Mesenchymal stem cell (in vitro differentiated cells and primary cell): Measurements from ENCODE around the gene ZC3H18.

Source experiments
- DNase-seq: peaks from one replicate; pipeline ENCODE4 v3.0.0-alpha.2; 2013
- H2AFZ ChIP-seq: one replicate; pipeline ENCODE4 v1.6.1; 2013; ENCODE audit warnings: low read depth, mild to moderate bottlenecking, control low read depth, inconsistent platforms, low read length, moderate library complexity
- H2AK5ac ChIP-seq: 2 replicates; pipeline ENCODE4 v1.6.1; 2013; ENCODE audit warnings: low read length, moderate library complexity, mild to moderate bottlenecking, inconsistent platforms; ENCODE audit not compliant: severe bottlenecking
- H2BK120ac ChIP-seq: one replicate; pipeline ENCODE4 v1.6.1; 2013; ENCODE audit warnings: low read depth, mild to moderate bottlenecking, inconsistent platforms, low read length, moderate library complexity
- H2BK12ac ChIP-seq, 2 experiments: one replicate each; pipeline ENCODE4 v1.6.1; 2013; ENCODE audit warnings: inconsistent platforms in 2 of 2, low read length in 2 of 2, mild to moderate bottlenecking in 2 of 2, moderate library complexity in 2 of 2, control low read depth in 1 of 2
- H2BK15ac ChIP-seq: one replicate; pipeline ENCODE4 v1.6.1; 2013; ENCODE audit warnings: mild to moderate bottlenecking, low read depth, inconsistent platforms; ENCODE audit not compliant: poor library complexity, severe bottlenecking
- H2BK5ac ChIP-seq: 2 replicates; pipeline ENCODE4 v1.6.1; 2013; ENCODE audit warnings: low read depth, mild to moderate bottlenecking, low read length, control low read depth, inconsistent platforms; ENCODE audit not compliant: poor library complexity, severe bottlenecking
- H3K14ac ChIP-seq, 2 experiments: one replicate each; pipeline ENCODE4 v1.6.1; 2013; ENCODE audit warnings: inconsistent platforms in 2 of 2, low read length in 2 of 2, control low read depth in 1 of 2, mild to moderate bottlenecking in 1 of 2, moderate library complexity in 1 of 2
- H3K18ac ChIP-seq, 2 experiments: one replicate each; pipeline ENCODE4 v1.6.1; 2013; ENCODE audit warnings: inconsistent platforms in 2 of 2, low read length in 2 of 2, control low read depth in 1 of 2, low read depth in 1 of 2, mild to moderate bottlenecking in 1 of 2
- H3K23ac ChIP-seq, 2 experiments: one replicate each; pipeline ENCODE4 v1.6.1; 2013; ENCODE audit warnings: inconsistent platforms in 2 of 2, low read length in 2 of 2, mild to moderate bottlenecking in 2 of 2, moderate library complexity in 2 of 2, control low read depth in 1 of 2
- H3K27ac ChIP-seq: 2 replicates; pipeline ENCODE4 v1.5.1; 2013; ENCODE audit warnings: mild to moderate bottlenecking, moderate library complexity, low read length, control low read depth, inconsistent platforms; ENCODE audit not compliant: poor library complexity, severe bottlenecking
- H3K27me3 ChIP-seq, 2 experiments: 2 replicates each; pipeline versions ENCODE4 v1.6.1 to v1.7.0; 2013; ENCODE audit warnings: low read length in 2 of 2, mild to moderate bottlenecking in 2 of 2, moderate library complexity in 2 of 2, control low read depth in 1 of 2, inconsistent platforms in 1 of 2; ENCODE audit not compliant: control insufficient read depth in 1 of 2, insufficient read depth in 1 of 2
- H3K36me3 ChIP-seq, 2 experiments: 2 replicates each; pipeline versions ENCODE4 v1.6.1 to v1.7.0; 2013; ENCODE audit warnings: low read length in 2 of 2, control low read depth in 1 of 2, inconsistent platforms in 1 of 2, low read depth in 1 of 2, mild to moderate bottlenecking in 1 of 2; ENCODE audit not compliant: insufficient read depth in 2 of 2, control insufficient read depth in 1 of 2
- H3K4ac ChIP-seq, 2 experiments: one replicate each; pipeline ENCODE4 v1.6.1; 2013; ENCODE audit warnings: inconsistent platforms in 2 of 2, low read length in 2 of 2, mild to moderate bottlenecking in 2 of 2, moderate library complexity in 2 of 2, control low read depth in 1 of 2, low read depth in 1 of 2
- H3K4me1 ChIP-seq: 2 replicates; pipeline ENCODE4 v1.6.1; 2013; ENCODE audit warnings: low read depth, low read length, control low read depth; ENCODE audit not compliant: control insufficient read depth, insufficient read depth
- H3K4me2 ChIP-seq: 2 replicates; pipeline ENCODE4 v1.6.1; 2013; ENCODE audit warnings: low read length, mild to moderate bottlenecking, inconsistent platforms; ENCODE audit not compliant: poor library complexity, severe bottlenecking
- H3K4me3 ChIP-seq, 2 experiments: 2 replicates each; pipeline versions ENCODE4 v1.5.1 to v1.7.0; 2013; ENCODE audit warnings: low read length in 2 of 2, mild to moderate bottlenecking in 2 of 2, control low read depth in 1 of 2, low read depth in 1 of 2; ENCODE audit not compliant: insufficient read depth in 1 of 2
- H3K79me1 ChIP-seq: replicated peaks from 2 replicates; pipeline ENCODE4 v1.6.1; 2013; ENCODE audit warnings: mild to moderate bottlenecking, control low read depth, low read length, inconsistent platforms; ENCODE audit not compliant: poor library complexity, severe bottlenecking
- H3K9ac ChIP-seq: 2 replicates; pipeline ENCODE4 v1.7.0; 2013; ENCODE audit warnings: mild to moderate bottlenecking, low read length, moderate library complexity
- H3K9me3 ChIP-seq: 2 replicates; pipeline ENCODE4 v1.7.0; 2013; ENCODE audit warnings: mild to moderate bottlenecking, low read length; ENCODE audit not compliant: control insufficient read depth
- H4K8ac ChIP-seq: one replicate; pipeline ENCODE4 v1.6.1; 2013; ENCODE audit warnings: inconsistent platforms, mild to moderate bottlenecking, low read length, moderate library complexity
- H4K91ac ChIP-seq: one replicate; pipeline ENCODE4 v1.6.1; 2013; ENCODE audit warnings: mild to moderate bottlenecking, low read length, inconsistent platforms
- WGBS: methylation state at CpG from one replicate; pipeline ENCODE4 v1.1.7; 2013; ENCODE audit warnings: mixed read lengths; 5-methylcytosine and 5-hydroxymethylcytosine counted together

The ZC3H18 gene

DNA sequence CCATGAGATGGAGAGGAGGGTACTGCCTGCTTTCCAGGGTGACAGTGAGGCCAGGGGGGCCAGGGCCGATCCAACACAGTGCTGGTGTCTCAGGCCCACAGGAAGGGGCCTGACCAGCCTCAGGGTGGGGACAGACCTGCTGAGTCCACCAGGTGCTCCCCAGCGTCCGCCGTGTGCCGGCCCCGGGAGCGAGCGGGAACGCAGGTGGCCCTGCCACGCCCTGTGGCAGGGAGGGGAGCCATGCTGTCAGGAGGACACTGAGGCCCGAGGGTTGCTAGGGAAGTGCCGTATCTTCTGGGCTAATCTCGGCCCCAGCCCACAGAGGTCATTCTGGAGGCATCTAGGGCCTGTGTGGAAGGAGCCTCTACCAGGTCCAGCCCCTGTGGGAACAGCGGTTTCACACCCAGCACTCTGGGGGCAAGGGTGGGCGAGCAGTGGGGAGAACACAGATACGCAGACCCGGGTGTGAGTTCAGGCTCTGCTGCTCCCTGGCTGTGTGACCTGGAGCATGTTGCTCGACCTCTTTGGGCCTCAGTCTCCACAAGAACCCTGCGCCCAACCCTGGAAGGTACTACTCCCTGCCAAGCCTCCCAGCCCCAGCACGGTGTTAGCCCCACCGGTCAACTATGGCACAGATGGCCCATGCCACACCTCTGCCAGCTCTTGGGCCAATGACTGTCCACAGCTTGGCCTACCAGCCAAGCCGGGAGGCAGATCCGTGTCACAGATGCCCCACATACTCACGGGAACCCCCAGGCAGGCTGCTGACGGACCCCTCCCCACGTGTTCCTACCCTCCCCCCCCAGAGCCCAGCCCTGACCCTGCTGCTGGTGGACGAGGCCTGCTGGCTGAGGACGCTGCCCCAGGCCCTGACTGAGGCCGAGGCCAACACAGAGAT, 43.9 kb upstream of the ZC3H18 start:
- no peak overlapping the region for H2AFZ ChIP-seq
- no peak for DNase-seq
- no peak overlapping the region for H3K27ac ChIP-seq
- 81% methylated on average over 29 of the region's 29 CpGs for WGBS
- H4K8ac ChIP-seq: no peak overlapping the region
- peaks cover 0 to 26% of the 10 kb centered on the region in 2 experiments for H3K36me3 ChIP-seq
- no peak overlapping the region for H3K4me3 ChIP-seq
- H3K4ac ChIP-seq: no peak overlapping the region
- no peak overlapping the region for H2BK15ac ChIP-seq
- no peak overlapping the region for H2BK5ac ChIP-seq
- peaks cover 9% of the 10 kb centered on the region for H3K4me1 ChIP-seq
- no peak overlapping the region for H3K18ac ChIP-seq
- H3K14ac ChIP-seq: no peak overlapping the region
- H2AK5ac ChIP-seq: no peak overlapping the region
- H3K23ac ChIP-seq: peak overlapping the region in 1 of 2 experiments; percentile 63
- no peak overlapping the region for H3K9ac ChIP-seq
- H4K91ac ChIP-seq: no peak overlapping the region
- H3K4me2 ChIP-seq: no peak overlapping the region
- H2BK120ac ChIP-seq: no peak overlapping the region
- H2BK12ac ChIP-seq: no peak overlapping the region
- H3K9me3 ChIP-seq: no peaks in the 10 kb centered on the region
- H3K79me1 ChIP-seq: no peaks in the 10 kb centered on the region
- peaks cover 0 to 28% of the 10 kb centered on the region in 2 experiments for H3K27me3 ChIP-seq

DNA sequence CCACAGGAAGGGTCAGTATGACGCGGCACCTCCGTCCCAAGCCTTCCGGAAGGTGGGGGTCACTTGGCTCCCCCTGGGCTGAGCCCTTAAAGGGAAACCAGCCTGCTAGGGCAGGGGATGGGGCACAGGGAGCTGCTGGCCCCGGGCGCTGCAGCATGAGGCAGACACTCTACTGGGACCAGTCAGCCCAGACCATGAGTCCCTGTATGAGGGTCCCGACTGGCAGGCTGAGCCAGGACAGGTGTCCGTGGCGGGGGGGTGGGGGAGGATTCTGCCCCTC, 43.4 kb upstream of the ZC3H18 start:
- Histone ChIP-seq H3K36me3 (peaks cover 0 to 29% of the 10 kb centered on the region in 2 experiments), H2BK5ac (no peak overlapping the region), H3K4me3 (no peak overlapping the region), H3K23ac (peak overlapping the region in 1 of 2 experiments; percentile 63), H4K91ac (no peak overlapping the region), H3K4me1 (peaks cover 11% of the 10 kb centered on the region), H3K27ac (no peak overlapping the region), H3K79me1 (no peaks in the 10 kb centered on the region), H2AFZ (no peak overlapping the region), H4K8ac (no peak overlapping the region), H2BK15ac (no peak overlapping the region), H3K9me3 (no peaks in the 10 kb centered on the region), H3K27me3 (peaks cover 0 to 25% of the 10 kb centered on the region in 2 experiments), H2BK12ac (no peak overlapping the region), H2AK5ac (no peak overlapping the region), H3K18ac (no peak overlapping the region), H3K9ac (no peak overlapping the region), H3K4ac (no peak overlapping the region), H3K4me2 (no peak overlapping the region), H2BK120ac (no peak overlapping the region), H3K14ac (peak overlapping the region in 1 of 2 experiments; percentile 21)
- no peak for DNase-seq
- WGBS: 87% methylated on average over 9 of the region's 9 CpGs

- no peak overlapping the region for H2BK120ac ChIP-seq
- DNase-seq: peak; percentile 58
- H4K91ac ChIP-seq: no peak overlapping the region
- WGBS: 38% methylated on average over 29 of the region's 32 CpGs
- peak overlapping the region; percentile 22 for H4K8ac ChIP-seq
- H3K36me3 ChIP-seq: peaks cover 0 to 29% of the 10 kb centered on the region in 2 experiments
- no peak overlapping the region for H3K27ac ChIP-seq
- no peak overlapping the region for H3K14ac ChIP-seq
- no peak overlapping the region for H2BK5ac ChIP-seq
- H3K4me2 ChIP-seq: peak overlapping the region; percentile 13
- no peak overlapping the region for H2AK5ac ChIP-seq
- H3K9me3 ChIP-seq: no peaks in the 10 kb centered on the region
- H2AFZ ChIP-seq: no peak overlapping the region
- no peak overlapping the region for H3K23ac ChIP-seq
- no peak overlapping the region for H2BK12ac ChIP-seq
- no peaks in the 10 kb centered on the region for H3K79me1 ChIP-seq
- peaks cover 11% of the 10 kb centered on the region for H3K4me1 ChIP-seq
- H3K18ac ChIP-seq: no peak overlapping the region
- H3K4ac ChIP-seq: no peak overlapping the region
- no peak overlapping the region for H3K9ac ChIP-seq
- no peak overlapping the region for H2BK15ac ChIP-seq
- H3K4me3 ChIP-seq: no peak overlapping the region
- peaks cover 0 to 19% of the 10 kb centered on the region in 2 experiments for H3K27me3 ChIP-seq
Measured at GRCh38 chr16:88527186-88527936, 42.8 kb upstream of the ZC3H18 start.
